Heart right ventricle (tissue), 16 donors: ENCODE results near the gene LYPLAL1. TPM values are rescaled to one million over a fixed set of nuclear protein-coding genes. Genes with fewer than 3 reads are reported as not detected.

ENCODE experiments used
- ATAC-seq, 8 donors: fragments of 200-7000 bp; cut with Tn5 transposase; one replicate each; pipeline ENCODE4 v1.9.1; 2020; ENCODE audit warnings: mild to moderate bottlenecking in 8 of 8, moderate library complexity in 8 of 8, moderate number of reproducible peaks in 1 of 8
- DNase-seq, 2 donors: peaks; one replicate each; pipeline ENCODE4 v3.0.0-alpha.2; 2020
- H3K27ac ChIP-seq, 10 donors: fragments of 200-600 bp; sonication (generic) in 2 of 10; one replicate each; pipeline versions ENCODE4 v1.5.0 to v1.8.0; 2020 to 2022; ENCODE audit warnings: mild to moderate bottlenecking in 3 of 10
- H3K27me3 ChIP-seq, 7 donors: fragments of 200-600 bp; one replicate each; pipeline ENCODE4 v1.8.0; 2021 to 2022; ENCODE audit warnings: mild to moderate bottlenecking in 2 of 7
- H3K36me3 ChIP-seq, 9 donors: fragments of 200-600 bp; sonication (generic) in 1 of 9; one replicate each; pipeline versions ENCODE4 v1.5.0 to v1.8.0; 2020 to 2022; ENCODE audit warnings: mild to moderate bottlenecking in 2 of 9
- H3K4me1 ChIP-seq, 9 donors: fragments of 200-600 bp; sonication (generic) in 1 of 9; one replicate each; pipeline versions ENCODE4 v1.5.0 to v1.8.0; 2020 to 2022; ENCODE audit warnings: mild to moderate bottlenecking in 4 of 9
- H3K4me3 ChIP-seq, 10 donors: fragments of 200-600 bp; sonication (generic) in 2 of 10; one replicate each; pipeline versions ENCODE4 v1.5.0 to v1.8.0; 2020 to 2022; ENCODE audit warnings: mild to moderate bottlenecking in 7 of 10, moderate library complexity in 2 of 10
- H3K9me3 ChIP-seq, 11 donors: fragments of 200-600 bp in 10 of 11; sonication (generic) in 2 of 11; one replicate each; pipeline versions ENCODE4 v1.5.0 to v1.8.0; 2013 to 2022; ENCODE audit warnings: mild to moderate bottlenecking in 2 of 11, control low read depth in 1 of 11, moderate library complexity in 1 of 11
- whole genome bisulfite sequencing, 2 donors: extraction: QIAGEN DNeasy Blood & Tissue Kit; methylation state at CpG; one replicate each; pipeline ENCODE4 v1.1.7; 2013; ENCODE audit warnings: inconsistent platforms in 1 of 2; 5-methylcytosine and 5-hydroxymethylcytosine counted together
- intact Hi-C, 10 donors: fragments of 100-400 bp; cut with DNase I; formaldehyde crosslinking; loops; one replicate each; pipeline versions ENCODE4 v1.11.1 to v1.14.2; 2022
- polyA plus RNA-seq, 2 donors: library from polyadenylated mRNA; stranded (reverse); fragments of 200-250 nt; gene quantifications; one replicate each; pipeline ENCODE4 v1.2.3, GENCODE V29; 2013
- total RNA-seq, 10 donors: library from RNA; stranded (reverse); fragmentation: NEBNext Ultra II Directional in 3 of 10; extraction: Animal tissue kit (Norgen Biotek cat#: 25700) in 3 of 10; gene quantifications; one replicate each; pipeline versions ENCODE4 v1.2.1 to v1.2.4, GENCODE V29; 2021 to 2023
- TF ChIP-seq, protein P1 (sequence below), 9 donors: fragments of 200-600 bp; sonication (generic) in 2 of 9; IDR thresholded peaks; one replicate each; pipeline versions ENCODE4 v1.5.0 to v1.8.0; 2021 to 2022; ENCODE audit warnings: antibody characterized with exemption in 9 of 9, mild to moderate bottlenecking in 5 of 9, moderate library complexity in 1 of 9
- donor health status: Arrhythmogenic right ventricular cardiomyopathy.
- donor health status: ischemic (EF 13 %, LVEDD 7.1; RV severe dilation, severe dysfunction).
- donor health status: healthy with polysubstance abuse.
- donor health status: DM: no; HTN: yes; CAD: no.
- donor health status: DM: no; HTN: no; CAD: no.
- donor health status: ischemic (EF 25% LVEDD 6.9; RV normal size, moderate dysfunction).
- donor health status: ischemic (EF 25% LVEDD 5.7; RV mildly dilated, moderate dysfunction).
- donor health status: healthy.
- donor health status: DM: yes; HTN: yes; CAD: no.
- donor health status: Ischemic cardiomyopathy.
- donor health status: ischemic (EF 35%, LVEDD 5.7; RV mildly dilated, moderate dysfunction).
- donor health status: nonischemic (EF 11% LVEDD 7.7; RV severe dilation, severe dysfunction).
- donor health status: DM: yes; HTN: yes; CAD: no.
- donor health status: PGD.
- donor health status: ischemic (EF 29% LVEDD 5.4; RV normal size, mild dysfunction).
- donor health status: nonischemic (EF 23%, LVEDD 6.1; RV moderate dilation, normal function).

The LYPLAL1 gene
- total and polyA plus RNA-seq, 12 donors: 22.2 to 186 (median 109) TPM

DNA sequence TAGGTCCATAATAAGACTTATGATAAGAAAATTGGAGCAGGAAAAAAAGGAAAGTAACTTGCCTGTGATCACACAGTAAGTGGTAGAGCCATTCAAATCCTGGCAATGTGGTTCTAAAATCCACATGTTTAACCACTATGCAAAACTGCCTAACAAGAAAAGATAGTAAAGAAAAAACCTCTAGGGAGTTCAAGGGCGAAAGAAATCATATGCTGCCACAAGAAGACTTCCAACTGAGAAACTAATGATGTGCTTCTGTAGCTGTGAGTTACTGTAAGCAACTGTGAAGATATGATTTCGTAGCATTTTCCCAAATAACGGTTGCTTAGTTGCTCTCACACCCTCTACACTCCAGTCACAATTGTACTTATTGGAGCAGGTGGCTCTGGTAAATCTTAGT is 20.9 kb upstream of the LYPLAL1 start:
- intact Hi-C loops: no loop called here
- H3K4me1 ChIP-seq: no peaks in the 10 kb centered on the region
- ATAC-seq (no peak), DNase-seq (no peak)
- TF ChIP-seq, protein P1, sequence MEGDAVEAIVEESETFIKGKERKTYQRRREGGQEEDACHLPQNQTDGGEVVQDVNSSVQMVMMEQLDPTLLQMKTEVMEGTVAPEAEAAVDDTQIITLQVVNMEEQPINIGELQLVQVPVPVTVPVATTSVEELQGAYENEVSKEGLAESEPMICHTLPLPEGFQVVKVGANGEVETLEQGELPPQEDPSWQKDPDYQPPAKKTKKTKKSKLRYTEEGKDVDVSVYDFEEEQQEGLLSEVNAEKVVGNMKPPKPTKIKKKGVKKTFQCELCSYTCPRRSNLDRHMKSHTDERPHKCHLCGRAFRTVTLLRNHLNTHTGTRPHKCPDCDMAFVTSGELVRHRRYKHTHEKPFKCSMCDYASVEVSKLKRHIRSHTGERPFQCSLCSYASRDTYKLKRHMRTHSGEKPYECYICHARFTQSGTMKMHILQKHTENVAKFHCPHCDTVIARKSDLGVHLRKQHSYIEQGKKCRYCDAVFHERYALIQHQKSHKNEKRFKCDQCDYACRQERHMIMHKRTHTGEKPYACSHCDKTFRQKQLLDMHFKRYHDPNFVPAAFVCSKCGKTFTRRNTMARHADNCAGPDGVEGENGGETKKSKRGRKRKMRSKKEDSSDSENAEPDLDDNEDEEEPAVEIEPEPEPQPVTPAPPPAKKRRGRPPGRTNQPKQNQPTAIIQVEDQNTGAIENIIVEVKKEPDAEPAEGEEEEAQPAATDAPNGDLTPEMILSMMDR (IDR thresholded peaks at IDR 0.05): no peak
- no peak overlapping the region for H3K27ac ChIP-seq
- H3K27me3 ChIP-seq: no peaks in the 10 kb centered on the region
- H3K4me3 ChIP-seq: no peak overlapping the region
- H3K9me3 ChIP-seq: no peaks in the 10 kb centered on the region
- H3K36me3 ChIP-seq: no peaks in the 10 kb centered on the region
- 58 to 64% methylated on average over 3 of the region's 3 CpGs for WGBS, 2 donors

DNA sequence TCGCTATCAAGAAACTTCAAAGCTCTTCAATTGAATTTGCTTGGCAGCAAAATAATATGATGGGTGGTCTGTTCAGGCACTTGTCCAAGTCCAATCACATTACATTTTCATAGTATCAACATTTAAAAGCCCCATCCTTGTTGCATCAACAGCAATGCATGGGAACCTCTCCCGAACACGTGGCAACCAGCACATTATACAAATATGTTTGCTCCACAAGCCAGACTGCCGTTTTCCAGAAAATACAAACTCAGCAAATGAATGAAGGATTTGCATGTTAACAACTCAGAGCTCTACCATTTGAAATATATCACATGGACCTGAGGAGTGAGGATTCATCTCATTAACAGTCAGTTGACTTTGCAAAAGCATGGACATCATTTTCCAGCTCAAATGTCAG is 20.0 kb upstream of the LYPLAL1 start:
- Histone ChIP-seq H3K9me3 (no peaks in the 10 kb centered on the region), H3K4me1 (no peaks in the 10 kb centered on the region), H3K4me3 (no peak overlapping the region), H3K27me3 (no peaks in the 10 kb centered on the region), H3K36me3 (no peaks in the 10 kb centered on the region), H3K27ac (no peak overlapping the region)
- DNase-seq: no peak
- TF ChIP-seq, protein P1 (IDR thresholded peaks at IDR 0.05): no peak
- WGBS, 2 donors: 88 to 92% methylated on average over 4 of the region's 4 CpGs
- intact Hi-C loops: no loop called here
- ATAC-seq: no peak

DNA sequence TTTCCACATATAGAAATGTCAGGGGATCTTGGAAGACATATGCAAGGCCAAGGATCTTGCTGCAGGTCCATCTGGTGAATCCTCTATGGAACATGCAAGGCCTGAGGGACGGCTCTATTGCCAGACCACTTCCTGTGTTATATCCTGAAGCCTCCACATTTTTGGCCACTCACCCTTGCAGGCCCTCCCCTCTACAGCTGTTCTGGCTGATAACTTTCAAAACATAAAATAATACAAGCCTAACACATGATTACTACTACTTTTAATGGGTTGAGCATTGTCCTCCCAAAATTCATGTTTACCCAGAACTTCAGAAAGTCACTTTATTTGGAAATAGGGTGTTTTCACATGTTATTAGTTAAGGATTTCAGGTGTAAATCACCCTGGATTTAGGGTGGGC is 18.5 kb upstream of the LYPLAL1 start:
- Histone ChIP-seq H3K36me3 (no peaks in the 10 kb centered on the region), H3K9me3 (no peaks in the 10 kb centered on the region), H3K4me3 (no peak overlapping the region), H3K27me3 (no peaks in the 10 kb centered on the region), H3K27ac (no peak overlapping the region), H3K4me1 (peaks cover 0 to 5% (median 0%) of the 10 kb centered on the region in 9 donors)
- 25 to 45% methylated on average over 1 of the region's 1 CpG for WGBS, 2 donors
- DNase-seq (peak in 1 of 2 donors; percentile 11), ATAC-seq (peak in 7 of 8 donors; percentile 41 to 77 (median 65))
- intact Hi-C loops: no loop called here
- TF ChIP-seq, protein P1 (IDR thresholded peaks at IDR 0.05): no peak

DNA sequence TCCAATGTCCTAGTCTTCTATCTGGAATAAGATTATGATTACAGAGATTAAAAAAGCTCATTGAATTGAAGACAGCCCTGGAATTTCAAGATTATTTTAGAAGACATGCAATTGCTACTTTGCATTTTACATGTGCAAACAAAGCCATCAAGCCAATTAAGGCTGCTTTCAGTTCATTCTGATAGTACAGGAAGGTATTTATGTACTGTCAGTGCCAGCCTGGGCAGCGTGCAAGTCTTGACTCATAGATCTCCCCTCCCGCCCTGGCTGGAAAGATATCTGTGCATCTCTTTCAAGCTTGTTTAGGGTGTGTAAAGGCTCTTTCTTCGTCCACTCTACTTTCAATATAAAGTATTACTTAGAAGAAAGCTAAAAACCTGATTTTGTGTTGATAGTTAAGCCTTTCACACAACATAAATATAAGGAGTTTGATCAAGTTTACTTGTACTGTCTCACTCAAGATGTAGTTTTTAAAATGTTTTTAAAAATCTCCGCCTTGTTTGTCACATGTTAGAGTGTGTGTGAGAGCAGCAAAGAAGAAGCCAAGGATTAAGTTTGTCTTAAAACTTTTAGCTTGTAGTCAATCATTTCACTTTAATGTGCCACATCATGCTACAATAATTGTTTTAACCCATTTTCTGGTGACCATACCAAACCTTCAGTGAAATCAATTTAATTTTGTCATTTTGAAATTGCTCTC is 13.6 kb upstream of the LYPLAL1 start:
- DNase-seq (no peak), ATAC-seq (no peak)
- Histone ChIP-seq H3K9me3 (no peaks in the 10 kb centered on the region), H3K27me3 (no peaks in the 10 kb centered on the region), H3K27ac (no peak overlapping the region), H3K4me1 (peaks cover 0 to 5% (median 0%) of the 10 kb centered on the region in 9 donors), H3K4me3 (no peak overlapping the region), H3K36me3 (no peaks in the 10 kb centered on the region)
- intact Hi-C loops: no loop called here
- TF ChIP-seq, protein P1 (IDR thresholded peaks at IDR 0.05): no peak
- 77 to 83% methylated on average over 4 of the region's 4 CpGs for WGBS, 2 donors
